GM23248 (cell line): ENCODE measurements around the gene PTPRN2.

Experiments used
- EZH2 ChIP-seq: fragments of 200-600 bp; sonication (generic); IDR thresholded peaks from 2 replicates; pipeline ENCODE4 v1.6.1; 2018; ENCODE audit warnings: antibody characterized with exemption, mild to moderate bottlenecking; ENCODE audit not compliant: insufficient read depth, poor library complexity, severe bottlenecking
- EZH2phosphoT487 ChIP-seq: fragments of 200-600 bp; sonication (generic); IDR thresholded peaks from 2 replicates; pipeline ENCODE4 v1.6.1; 2018; ENCODE audit warnings: antibody characterized with exemption, moderate library complexity, mild to moderate bottlenecking, low read depth; ENCODE audit not compliant: insufficient read depth

GRCh38 chr7:157690058-157690832, 897.4 kb downstream of the PTPRN2 start:
- TF ChIP-seq EZH2 (no peak), EZH2phosphoT487 (no peak)
